Kidney (tissue), 14 donors: Measurements from ENCODE around the gene CAMKMT. TPM values are rescaled to one million over a fixed set of nuclear protein-coding genes. Genes with fewer than 3 reads are reported as not detected.

Source experiments
- DNase-seq, 5 donors: peaks; one replicate each; pipeline ENCODE4 v3.0.0-alpha.2; 2013 to 2020
- FAIRE-seq: peaks from 2 replicates; lab custom pipeline; 2012; peaks lifted over from hg19 to GRCh38; lab: Jason Lieb, UNC
- H3K27ac ChIP-seq, 2 donors: one replicate each; pipeline ENCODE4 v1.7.0; 2013; ENCODE audit warnings: low read depth in 2 of 2, low read length in 2 of 2, inconsistent platforms in 1 of 2
- H3K27me3 ChIP-seq: one replicate; pipeline ENCODE4 v1.7.1; 2013; ENCODE audit warnings: low read length, inconsistent platforms; ENCODE audit not compliant: control insufficient read depth, insufficient read depth
- H3K36me3 ChIP-seq, 3 donors: one replicate each; pipeline versions ENCODE4 v1.7.0 to v1.7.1; 2013; ENCODE audit warnings: low read length in 3 of 3, control low read depth in 1 of 3, inconsistent platforms in 1 of 3; ENCODE audit not compliant: insufficient read depth in 3 of 3, control insufficient read depth in 2 of 3
- H3K4me1 ChIP-seq, 3 donors: one replicate each; pipeline versions ENCODE4 v1.7.0 to v1.7.1; 2013; ENCODE audit warnings: low read length in 3 of 3, inconsistent platforms in 1 of 3, low read depth in 1 of 3; ENCODE audit not compliant: control insufficient read depth in 2 of 3, insufficient read depth in 2 of 3
- H3K4me3 ChIP-seq, 3 donors: one replicate each; pipeline versions ENCODE4 v1.7.0 to v1.8.1; 2013; ENCODE audit warnings: low read length in 3 of 3, control low read depth in 1 of 3, inconsistent platforms in 1 of 3
- H3K9ac ChIP-seq, 3 donors: one replicate each; pipeline versions ENCODE4 v1.7.0 to v1.7.1; 2013; ENCODE audit warnings: low read length in 3 of 3, control low read depth in 1 of 3, inconsistent platforms in 1 of 3
- H3K9me3 ChIP-seq, 3 donors: one replicate each; pipeline versions ENCODE4 v1.7.0 to v1.7.1; 2013; ENCODE audit warnings: low read length in 3 of 3, control low read depth in 1 of 3, inconsistent platforms in 1 of 3; ENCODE audit not compliant: control insufficient read depth in 2 of 3, insufficient read depth in 1 of 3
- intact Hi-C: fragments of 100-400 bp; cut with DNase I; formaldehyde crosslinking; loops from one replicate; pipeline ENCODE4 v1.11.1; 2022
- polyA plus RNA-seq: library from polyadenylated mRNA; stranded (reverse); fragments of 350-450 nt; fragmentation: Illumina TruSeq; extraction: RNeasy Lipid Tissue Mini Kit (QIAGEN cat#74804); gene quantifications from one replicate; pipeline ENCODE4 v1.2.3, GENCODE V29; 2014; ENCODE audit warnings: low read depth, low replicate concordance; ENCODE audit not compliant: insufficient read depth
- total RNA-seq: library from RNA; stranded (reverse); fragmentation: NEBNext Ultra II Directional; extraction: Animal tissue kit (Norgen Biotek cat#: 25700); gene quantifications from one replicate; pipeline ENCODE4 v1.2.1, GENCODE V29; 2021
- TF ChIP-seq, protein P1 (sequence below): IDR thresholded peaks from 3 replicates; pipeline ENCODE4 v1.5.1; 2012; ENCODE audit warnings: mild to moderate bottlenecking, moderate library complexity, borderline replicate concordance; ENCODE audit not compliant: insufficient read depth; ENCODE audit errors: extremely low read depth
- donor health status: control.
- donor health status: control.
- donor health status: control.
- donor health status: control.
- donor health status: control.
- donor health status: DM: yes; HTN: yes; CAD: no.
- donor health status: Normal renal cell carcinoma (clear cell type).

The CAMKMT gene
- total and polyA plus RNA-seq, 2 donors from 2014 or later: 9.9 to 14.5 TPM

DNA sequence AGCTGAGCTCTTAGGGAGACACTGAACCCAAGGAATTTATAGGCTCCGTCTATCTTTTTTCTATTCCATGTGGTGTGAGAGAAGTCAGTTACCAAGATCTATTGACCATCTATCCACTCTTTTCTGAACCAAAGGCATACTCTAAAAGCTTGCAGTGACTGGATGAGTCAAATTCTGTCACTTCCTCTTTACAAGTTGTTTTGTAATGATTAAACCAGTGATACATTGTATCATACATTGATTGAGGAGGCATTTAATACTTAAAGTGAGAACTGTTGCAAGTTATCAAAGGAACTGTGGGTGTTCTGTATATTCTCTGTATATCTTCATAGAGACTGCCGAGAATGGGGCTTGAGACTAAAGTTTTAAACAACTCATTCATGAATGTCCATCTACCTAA, 188.8 kb downstream of the CAMKMT start:
- no peak overlapping the region for H3K9ac ChIP-seq
- H3K27me3 ChIP-seq: no peaks in the 10 kb centered on the region
- H3K9me3 ChIP-seq: no peaks in the 10 kb centered on the region
- H3K4me1 ChIP-seq: no peaks in the 10 kb centered on the region
- no peak overlapping the region for H3K27ac ChIP-seq
- H3K36me3 ChIP-seq: no peaks in the 10 kb centered on the region
- intact Hi-C loops: no loop called here
- FAIRE-seq (no peak), DNase-seq (no peak)
- TF ChIP-seq, protein P1, sequence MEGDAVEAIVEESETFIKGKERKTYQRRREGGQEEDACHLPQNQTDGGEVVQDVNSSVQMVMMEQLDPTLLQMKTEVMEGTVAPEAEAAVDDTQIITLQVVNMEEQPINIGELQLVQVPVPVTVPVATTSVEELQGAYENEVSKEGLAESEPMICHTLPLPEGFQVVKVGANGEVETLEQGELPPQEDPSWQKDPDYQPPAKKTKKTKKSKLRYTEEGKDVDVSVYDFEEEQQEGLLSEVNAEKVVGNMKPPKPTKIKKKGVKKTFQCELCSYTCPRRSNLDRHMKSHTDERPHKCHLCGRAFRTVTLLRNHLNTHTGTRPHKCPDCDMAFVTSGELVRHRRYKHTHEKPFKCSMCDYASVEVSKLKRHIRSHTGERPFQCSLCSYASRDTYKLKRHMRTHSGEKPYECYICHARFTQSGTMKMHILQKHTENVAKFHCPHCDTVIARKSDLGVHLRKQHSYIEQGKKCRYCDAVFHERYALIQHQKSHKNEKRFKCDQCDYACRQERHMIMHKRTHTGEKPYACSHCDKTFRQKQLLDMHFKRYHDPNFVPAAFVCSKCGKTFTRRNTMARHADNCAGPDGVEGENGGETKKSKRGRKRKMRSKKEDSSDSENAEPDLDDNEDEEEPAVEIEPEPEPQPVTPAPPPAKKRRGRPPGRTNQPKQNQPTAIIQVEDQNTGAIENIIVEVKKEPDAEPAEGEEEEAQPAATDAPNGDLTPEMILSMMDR: no peak
- no peak overlapping the region for H3K4me3 ChIP-seq

DNA sequence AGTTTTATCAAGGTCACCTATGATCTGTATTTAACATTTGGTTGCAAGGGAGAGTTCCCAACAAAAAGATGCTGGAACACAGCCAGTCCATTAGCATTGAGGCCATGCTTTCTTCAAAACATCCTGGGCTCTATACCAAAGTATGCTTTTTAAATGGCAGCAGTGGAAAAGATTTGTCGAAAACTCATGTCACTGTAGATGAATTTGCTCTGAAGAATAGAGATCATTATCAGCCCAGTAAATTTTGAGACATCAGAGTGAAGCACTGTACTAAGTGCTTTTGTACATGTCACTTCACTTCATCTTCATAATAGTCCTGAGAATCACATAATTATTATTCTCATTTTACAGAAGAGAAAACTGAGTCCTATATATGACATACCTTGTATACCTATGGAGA, 189.8 kb downstream of the CAMKMT start:
- no peak overlapping the region for H3K9ac ChIP-seq
- H3K27me3 ChIP-seq: no peaks in the 10 kb centered on the region
- DNase-seq (no peak), FAIRE-seq (no peak)
- H3K36me3 ChIP-seq: no peaks in the 10 kb centered on the region
- intact Hi-C loops: no loop called here
- no peak overlapping the region for H3K4me3 ChIP-seq
- no peak overlapping the region for H3K27ac ChIP-seq
- no peaks in the 10 kb centered on the region for H3K9me3 ChIP-seq
- TF ChIP-seq, protein P1: no peak
- H3K4me1 ChIP-seq: no peaks in the 10 kb centered on the region

DNA sequence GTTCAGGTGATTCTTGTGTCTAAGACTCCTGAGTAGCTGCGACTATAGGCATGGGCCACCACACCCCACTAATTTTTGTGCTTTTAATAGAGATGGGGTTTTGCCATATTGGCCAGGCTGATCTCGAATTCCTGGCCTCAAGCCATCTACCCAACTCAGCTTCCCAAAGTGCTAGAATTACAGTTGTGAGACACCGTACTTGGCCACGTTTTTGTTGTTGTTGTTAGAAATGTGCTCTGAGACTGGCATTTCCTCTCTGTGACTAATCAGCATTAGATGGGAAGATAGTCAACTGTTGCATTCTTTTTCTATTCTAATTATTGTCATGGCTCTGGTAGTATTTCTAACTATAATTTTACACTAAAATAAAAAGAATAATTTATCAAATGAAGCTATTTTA, 191.7 kb downstream of the CAMKMT start:
- H3K4me1 ChIP-seq: no peaks in the 10 kb centered on the region
- H3K36me3 ChIP-seq: no peaks in the 10 kb centered on the region
- no peak overlapping the region for H3K4me3 ChIP-seq
- no peak overlapping the region for H3K27ac ChIP-seq
- intact Hi-C loops: no loop called here
- H3K9ac ChIP-seq: no peak overlapping the region
- H3K9me3 ChIP-seq: no peaks in the 10 kb centered on the region
- TF ChIP-seq, protein P1: no peak
- H3K27me3 ChIP-seq: no peaks in the 10 kb centered on the region
- FAIRE-seq (no peak), DNase-seq (no peak)

DNA sequence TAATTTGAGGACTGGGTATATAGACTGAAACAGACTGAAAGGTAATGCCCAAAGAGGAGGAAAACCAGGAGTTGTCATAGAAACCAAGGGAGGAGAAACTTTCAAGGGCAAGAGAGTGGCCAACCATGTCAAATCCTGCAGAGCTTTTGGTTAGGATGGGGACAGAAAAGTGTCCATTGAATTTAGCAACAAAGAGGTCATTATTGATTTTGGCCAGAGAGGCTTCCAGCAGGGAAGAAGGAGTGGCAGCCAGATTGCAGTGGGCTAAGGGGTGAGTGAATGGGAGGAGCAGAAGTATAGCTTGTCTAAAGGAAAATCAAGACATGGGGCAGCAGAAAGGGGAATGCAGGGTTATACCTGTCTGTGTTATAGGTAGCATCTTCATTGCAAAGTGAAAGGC, 194.0 kb downstream of the CAMKMT start:
- TF ChIP-seq, protein P1: no peak
- intact Hi-C loops: no loop called here
- no peak overlapping the region for H3K27ac ChIP-seq
- H3K36me3 ChIP-seq: no peaks in the 10 kb centered on the region
- no peak for FAIRE-seq
- no peak overlapping the region for H3K9ac ChIP-seq
- H3K4me1 ChIP-seq: no peaks in the 10 kb centered on the region
- no peaks in the 10 kb centered on the region for H3K27me3 ChIP-seq
- H3K9me3 ChIP-seq: no peaks in the 10 kb centered on the region
- no peak for DNase-seq
- H3K4me3 ChIP-seq: no peak overlapping the region
